HepG2 (cell line): ENCODE data around the gene DDX28. TPM values are rescaled to one million over a fixed set of nuclear protein-coding genes. Genes with fewer than 3 reads are reported as not detected.

Source experiments
- BATF2 ChIP-seq: sonication (generic); formaldehyde crosslinking; IDR thresholded peaks from 2 replicates; pipeline ENCODE4 v1.8.0; 2022; ENCODE audit warnings: mild to moderate bottlenecking, missing genetic modification reagents, moderate library complexity
- HMGXB3 ChIP-seq: sonication (generic); formaldehyde crosslinking; IDR thresholded peaks from 2 replicates; pipeline ENCODE4 v1.4.0; 2020; ENCODE audit warnings: missing genetic modification reagents, borderline replicate concordance
- HNF4G ChIP-seq, 2 experiments: sonication (generic) in 1 of 2; formaldehyde crosslinking in 1 of 2; IDR thresholded peaks; 2 replicates each; pipeline versions ENCODE4 v1.4.0 to v1.6.1; 2011 to 2020; ENCODE audit warnings: borderline replicate concordance in 2 of 2, low read depth in 2 of 2, mild to moderate bottlenecking in 2 of 2, low read length in 1 of 2, missing genetic modification reagents in 1 of 2, moderate library complexity in 1 of 2
- LCORL ChIP-seq, 2 experiments: fragments of 450-650 bp in 1 of 2; sonication (generic) in 1 of 2; formaldehyde crosslinking in 1 of 2; IDR thresholded peaks; 2 replicates each; pipeline versions ENCODE4 v1.5.0 to v1.6.1; 2017 to 2020; ENCODE audit warnings: antibody characterized with exemption in 1 of 2, missing genetic modification reagents in 1 of 2
- RBM22 ChIP-seq: fragments of 200-400 bp; formaldehyde crosslinking; optimal IDR thresholded peaks from 2 replicates; pipeline ENCODE3; 2017; ENCODE audit warnings: mild to moderate bottlenecking, low read length, moderate library complexity
- TBP ChIP-seq: sonication (generic); formaldehyde crosslinking; IDR thresholded peaks from 2 replicates; pipeline ENCODE4 v1.5.0; 2020; ENCODE audit warnings: missing genetic modification reagents
- TFDP2 ChIP-seq: sonication (generic); formaldehyde crosslinking; IDR thresholded peaks from 2 replicates; pipeline ENCODE4 v1.4.0; 2020; ENCODE audit warnings: missing genetic modification reagents
- TRIM22 ChIP-seq: fragments of 450-650 bp; IDR thresholded peaks from 2 replicates; pipeline ENCODE4 v1.6.1; 2017
- ZNF337 ChIP-seq: sonication (generic); formaldehyde crosslinking; IDR thresholded peaks from 2 replicates; pipeline ENCODE4 v1.5.1; 2020; ENCODE audit warnings: missing genetic modification reagents, low read depth, mild to moderate bottlenecking, borderline replicate concordance
- ZNF709 ChIP-seq: sonication (generic); formaldehyde crosslinking; IDR thresholded peaks from 2 replicates; pipeline ENCODE4 v1.5.0; 2020; ENCODE audit warnings: mild to moderate bottlenecking, missing genetic modification reagents
- ZNF773 ChIP-seq: sonication (generic); formaldehyde crosslinking; IDR thresholded peaks from 2 replicates; pipeline ENCODE4 v1.4.0; 2020; ENCODE audit warnings: missing genetic modification reagents, borderline replicate concordance
- polyA plus RNA-seq, 8 experiments: library from polyadenylated mRNA; depleted of rRNA in 3 of 8; stranded (reverse) in 7 of 8; unstranded in 1 of 8; fragments of >200 nt; fragmentation: Illumina TruSeq in 4 of 8; extraction: Trizol in 4 of 8; gene quantifications; 2 replicates each; pipeline versions ENCODE4 v1.2.1 to v1.2.3, GENCODE V29; 2011 to 2016; ENCODE audit warnings: low read depth in 4 of 8, missing spikeins in 1 of 8, mixed read lengths in 1 of 8; ENCODE audit not compliant: insufficient read depth in 1 of 8
- total RNA-seq, 5 experiments: library from RNA; depleted of rRNA; stranded (reverse); fragments of >200 nt; fragmentation: Illumina TruSeq; extraction: Trizol; gene quantifications; 2 replicates each; pipeline ENCODE4 v1.2.3, GENCODE V29; 2016; ENCODE audit warnings: low read depth in 1 of 5
- TF ChIP-seq, protein P1 (sequence below): sonication (generic); formaldehyde crosslinking; IDR thresholded peaks from 2 replicates; pipeline ENCODE4 v1.9.0; 2021; ENCODE audit warnings: missing genetic modification reagents, borderline replicate concordance
- TF ChIP-seq, protein P2 (sequence below): sonication (generic); formaldehyde crosslinking; IDR thresholded peaks from 2 replicates; pipeline ENCODE4 v1.4.0; 2020; ENCODE audit warnings: missing genetic modification reagents

The DDX28 gene
- total and polyA plus RNA-seq, 2 of the 13 experiments (the other 11 are each of a cell fraction or from before 2014, with no cell fraction given) = 14.1 to 16.4 TPM

DNA sequence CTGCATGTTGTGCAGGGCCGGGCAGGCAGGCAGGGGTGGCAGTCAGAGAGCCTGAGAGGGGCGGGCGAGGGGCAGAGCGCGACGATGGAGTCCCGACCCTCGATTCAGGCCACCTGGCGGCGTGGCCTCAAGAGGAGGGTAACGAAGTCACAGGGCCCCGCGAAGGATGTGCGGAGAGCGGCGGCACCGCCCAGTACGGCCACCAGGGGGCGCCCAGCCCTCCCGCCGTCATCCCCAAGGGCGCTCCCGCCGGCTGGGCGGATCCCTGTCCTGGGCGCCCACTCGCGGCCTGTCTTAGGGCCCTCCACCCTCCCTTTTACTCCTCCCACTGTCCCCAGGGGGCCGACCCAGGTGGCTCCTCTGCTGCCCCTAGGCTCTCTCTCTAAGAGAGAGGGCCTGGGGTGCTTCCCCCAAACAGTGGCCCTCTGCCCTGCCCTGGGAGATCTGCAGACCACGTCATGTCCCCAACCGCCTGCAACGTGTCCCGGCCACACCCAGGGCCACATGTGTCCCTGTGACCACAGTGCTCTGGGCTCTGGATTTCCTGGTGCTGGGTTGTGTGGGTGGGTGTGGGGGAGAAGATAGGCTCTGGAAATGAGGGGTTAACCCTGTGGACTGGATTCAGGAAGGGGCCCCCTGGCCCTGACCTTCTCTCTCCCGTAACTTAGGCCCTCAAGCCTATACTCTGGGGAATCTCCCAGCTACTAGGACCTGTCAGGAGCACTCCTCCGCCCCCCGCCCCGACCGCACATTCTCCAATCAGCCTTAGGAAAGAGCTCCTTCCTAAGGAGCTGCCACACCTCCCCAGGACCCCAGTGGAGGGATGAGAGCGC is 29.6 kb downstream of the DDX28 start (continued):
- TF ChIP-seq ZNF709 (peak; percentile 51; the same call in 1 of the 2 replicates), HMGXB3 (no peak), RBM22 (no peak), TRIM22 (no peak), TFDP2 (peak; percentile 92), LCORL (IDR thresholded peaks at IDR 0.05) (no peak), LCORL (CRISPR knock-in tag; IDR thresholded peaks at IDR 0.05) (peak; percentile 94), ZNF337 (CRISPR knock-in tag) (no peak; the same call in 1 of the 2 replicates), TBP (CRISPR knock-in tag) (no peak), ZNF773 (CRISPR knock-in tag) (peak; percentile 37; the same call in 1 of the 2 replicates), BATF2 (CRISPR knock-in tag) (no peak), HNF4G (IDR thresholded peaks at IDR 0.05; ENCODE audit: borderline replicate concordance, low read depth, low read length) (no peak), HNF4G (CRISPR knock-in tag; IDR thresholded peaks at IDR 0.05; ENCODE audit: borderline replicate concordance, low read depth) (no peak)
- TF ChIP-seq, protein P1, sequence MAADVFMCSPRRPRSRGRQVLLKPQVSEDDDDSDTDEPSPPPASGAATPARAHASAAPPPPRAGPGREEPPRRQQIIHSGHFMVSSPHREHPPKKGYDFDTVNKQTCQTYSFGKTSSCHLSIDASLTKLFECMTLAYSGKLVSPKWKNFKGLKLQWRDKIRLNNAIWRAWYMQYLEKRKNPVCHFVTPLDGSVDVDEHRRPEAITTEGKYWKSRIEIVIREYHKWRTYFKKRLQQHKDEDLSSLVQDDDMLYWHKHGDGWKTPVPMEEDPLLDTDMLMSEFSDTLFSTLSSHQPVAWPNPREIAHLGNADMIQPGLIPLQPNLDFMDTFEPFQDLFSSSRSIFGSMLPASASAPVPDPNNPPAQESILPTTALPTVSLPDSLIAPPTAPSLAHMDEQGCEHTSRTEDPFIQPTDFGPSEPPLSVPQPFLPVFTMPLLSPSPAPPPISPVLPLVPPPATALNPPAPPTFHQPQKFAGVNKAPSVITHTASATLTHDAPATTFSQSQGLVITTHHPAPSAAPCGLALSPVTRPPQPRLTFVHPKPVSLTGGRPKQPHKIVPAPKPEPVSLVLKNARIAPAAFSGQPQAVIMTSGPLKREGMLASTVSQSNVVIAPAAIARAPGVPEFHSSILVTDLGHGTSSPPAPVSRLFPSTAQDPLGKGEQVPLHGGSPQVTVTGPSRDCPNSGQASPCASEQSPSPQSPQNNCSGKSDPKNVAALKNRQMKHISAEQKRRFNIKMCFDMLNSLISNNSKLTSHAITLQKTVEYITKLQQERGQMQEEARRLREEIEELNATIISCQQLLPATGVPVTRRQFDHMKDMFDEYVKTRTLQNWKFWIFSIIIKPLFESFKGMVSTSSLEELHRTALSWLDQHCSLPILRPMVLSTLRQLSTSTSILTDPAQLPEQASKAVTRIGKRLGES = no peak
- TF ChIP-seq, protein P2, sequence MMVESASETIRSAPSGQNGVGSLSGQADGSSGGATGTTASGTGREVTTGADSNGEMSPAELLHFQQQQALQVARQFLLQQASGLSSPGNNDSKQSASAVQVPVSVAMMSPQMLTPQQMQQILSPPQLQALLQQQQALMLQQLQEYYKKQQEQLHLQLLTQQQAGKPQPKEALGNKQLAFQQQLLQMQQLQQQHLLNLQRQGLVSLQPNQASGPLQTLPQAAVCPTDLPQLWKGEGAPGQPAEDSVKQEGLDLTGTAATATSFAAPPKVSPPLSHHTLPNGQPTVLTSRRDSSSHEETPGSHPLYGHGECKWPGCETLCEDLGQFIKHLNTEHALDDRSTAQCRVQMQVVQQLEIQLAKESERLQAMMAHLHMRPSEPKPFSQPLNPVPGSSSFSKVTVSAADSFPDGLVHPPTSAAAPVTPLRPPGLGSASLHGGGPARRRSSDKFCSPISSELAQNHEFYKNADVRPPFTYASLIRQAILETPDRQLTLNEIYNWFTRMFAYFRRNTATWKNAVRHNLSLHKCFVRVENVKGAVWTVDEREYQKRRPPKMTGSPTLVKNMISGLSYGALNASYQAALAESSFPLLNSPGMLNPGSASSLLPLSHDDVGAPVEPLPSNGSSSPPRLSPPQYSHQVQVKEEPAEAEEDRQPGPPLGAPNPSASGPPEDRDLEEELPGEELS (CRISPR knock-in tag) = peak; percentile 57
